ENCODE measurements around the gene ZNF177. TPM values are rescaled to one million over a fixed set of nuclear protein-coding genes. Genes with fewer than 3 reads are reported as not detected.

Gene ZNF177
- total RNA-seq, 1 donor from 2014 or later, result 20.9 TPM

- peaks cover 96% of the 10 kb centered on the region for H3K79me2 ChIP-seq (ENCODE audit: low read depth)
- peaks cover 68% of the 10 kb centered on the region for H3K36me3 ChIP-seq
- H3K4me2 ChIP-seq, result no peak overlapping the region
- peaks cover 62% of the 10 kb centered on the region for H3K9me3 ChIP-seq (ENCODE audit: low read depth)
- no peak overlapping the region for H3K27ac ChIP-seq
- no peak overlapping the region for H3K4me3 ChIP-seq
- no peak overlapping the region for H3K9ac ChIP-seq
- H3K27me3 ChIP-seq, result no peaks in the 10 kb centered on the region
- Mint-ChIP-seq H3K27me3 (ENCODE audit: insufficient read depth, low read depth) (peaks cover 3% of the 10 kb centered on the region), H3K36me3 (peaks cover 75% of the 10 kb centered on the region), H3K27ac (no peak overlapping the region), H3K9me3 (peaks cover 87% of the 10 kb centered on the region), H3K4me3 (no peak overlapping the region), H3K4me1 (no peaks in the 10 kb centered on the region)
- no peaks in the 10 kb centered on the region for H4K20me1 ChIP-seq (ENCODE audit: low read depth)
- no peak overlapping the region for H2AFZ ChIP-seq (replicated peaks)
- no peak for DNase-seq (ENCODE audit: low spot score)
- TF ChIP-seq EZH2phosphoT487 (IDR thresholded peaks at IDR 0.05) (no peak), EZH2 (IDR thresholded peaks at IDR 0.05) (no peak)
- TF ChIP-seq, protein P1, sequence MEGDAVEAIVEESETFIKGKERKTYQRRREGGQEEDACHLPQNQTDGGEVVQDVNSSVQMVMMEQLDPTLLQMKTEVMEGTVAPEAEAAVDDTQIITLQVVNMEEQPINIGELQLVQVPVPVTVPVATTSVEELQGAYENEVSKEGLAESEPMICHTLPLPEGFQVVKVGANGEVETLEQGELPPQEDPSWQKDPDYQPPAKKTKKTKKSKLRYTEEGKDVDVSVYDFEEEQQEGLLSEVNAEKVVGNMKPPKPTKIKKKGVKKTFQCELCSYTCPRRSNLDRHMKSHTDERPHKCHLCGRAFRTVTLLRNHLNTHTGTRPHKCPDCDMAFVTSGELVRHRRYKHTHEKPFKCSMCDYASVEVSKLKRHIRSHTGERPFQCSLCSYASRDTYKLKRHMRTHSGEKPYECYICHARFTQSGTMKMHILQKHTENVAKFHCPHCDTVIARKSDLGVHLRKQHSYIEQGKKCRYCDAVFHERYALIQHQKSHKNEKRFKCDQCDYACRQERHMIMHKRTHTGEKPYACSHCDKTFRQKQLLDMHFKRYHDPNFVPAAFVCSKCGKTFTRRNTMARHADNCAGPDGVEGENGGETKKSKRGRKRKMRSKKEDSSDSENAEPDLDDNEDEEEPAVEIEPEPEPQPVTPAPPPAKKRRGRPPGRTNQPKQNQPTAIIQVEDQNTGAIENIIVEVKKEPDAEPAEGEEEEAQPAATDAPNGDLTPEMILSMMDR (IDR thresholded peaks at IDR 0.05), result no peak
- H3K4me1 ChIP-seq, result no peaks in the 10 kb centered on the region
- H3F3A ChIP-seq (ENCODE audit: low read depth), result no peaks in the 10 kb centered on the region
Measured at GRCh38 chr19:9329999-9330398, 32.8 kb upstream of the ZNF177 start.

GRCh38 chr19:9342610-9343304, 20.1 kb upstream of the ZNF177 start:
- H3K36me3 Mint-ChIP-seq, result peaks cover 72% of the 10 kb centered on the region
- no peaks in the 10 kb centered on the region for H3K27me3 ChIP-seq
- H3K4me1 Mint-ChIP-seq, result no peaks in the 10 kb centered on the region
- no peaks in the 10 kb centered on the region for H3F3A ChIP-seq (ENCODE audit: low read depth)
- no peak for DNase-seq (ENCODE audit: low spot score)
- H3K4me2 ChIP-seq, result no peak overlapping the region
- H3K27ac ChIP-seq, result no peak overlapping the region
- H3K9me3 Mint-ChIP-seq, result peaks cover 87% of the 10 kb centered on the region
- H3K79me2 ChIP-seq (ENCODE audit: low read depth), result peaks cover 8% of the 10 kb centered on the region
- no peak overlapping the region for H2AFZ ChIP-seq (replicated peaks)
- peaks cover 73% of the 10 kb centered on the region for H3K9me3 ChIP-seq (ENCODE audit: low read depth)
- no peaks in the 10 kb centered on the region for H3K4me1 ChIP-seq
- no peak overlapping the region for H3K4me3 ChIP-seq
- no peak overlapping the region for H3K4me3 Mint-ChIP-seq
- no peak overlapping the region for H3K9ac ChIP-seq
- no peak overlapping the region for H3K27ac Mint-ChIP-seq
- no peaks in the 10 kb centered on the region for H4K20me1 ChIP-seq (ENCODE audit: low read depth)
- peaks cover 4% of the 10 kb centered on the region for H3K27me3 Mint-ChIP-seq (ENCODE audit: insufficient read depth, low read depth)
- TF ChIP-seq EZH2 (IDR thresholded peaks at IDR 0.05) (no peak), EZH2phosphoT487 (IDR thresholded peaks at IDR 0.05) (no peak)
- TF ChIP-seq, protein P1 (IDR thresholded peaks at IDR 0.05), result no peak
- H3K36me3 ChIP-seq, result peaks cover 77% of the 10 kb centered on the region

- peaks cover 58% of the 10 kb centered on the region for H3K36me3 ChIP-seq
- Mint-ChIP-seq H3K27me3 (ENCODE audit: insufficient read depth, low read depth) (peaks cover 4% of the 10 kb centered on the region), H3K4me3 (no peak overlapping the region), H3K27ac (no peak overlapping the region), H3K36me3 (peaks cover 71% of the 10 kb centered on the region), H3K4me1 (no peaks in the 10 kb centered on the region), H3K9me3 (peaks cover 87% of the 10 kb centered on the region)
- no peak overlapping the region for H3K9ac ChIP-seq
- peaks cover 86% of the 10 kb centered on the region for H3K9me3 ChIP-seq (ENCODE audit: low read depth)
- no peak for DNase-seq (ENCODE audit: low spot score)
- no peaks in the 10 kb centered on the region for H3K79me2 ChIP-seq (ENCODE audit: low read depth)
- no peaks in the 10 kb centered on the region for H3F3A ChIP-seq (ENCODE audit: low read depth)
- H3K4me2 ChIP-seq, result no peak overlapping the region
- H4K20me1 ChIP-seq (ENCODE audit: low read depth), result no peaks in the 10 kb centered on the region
- no peaks in the 10 kb centered on the region for H3K4me1 ChIP-seq
- H3K4me3 ChIP-seq, result no peak overlapping the region
- no peak overlapping the region for H2AFZ ChIP-seq (replicated peaks)
- no peak overlapping the region for H3K27ac ChIP-seq
- H3K27me3 ChIP-seq, result no peaks in the 10 kb centered on the region
- TF ChIP-seq, protein P1 (IDR thresholded peaks at IDR 0.05), result no peak
- TF ChIP-seq EZH2phosphoT487 (IDR thresholded peaks at IDR 0.05) (no peak), EZH2 (IDR thresholded peaks at IDR 0.05) (no peak)
Measured at GRCh38 chr19:9345005-9345404, 17.8 kb upstream of the ZNF177 start.

All from neural progenitor cell (in vitro differentiated cells).